Measurements from ENCODE around the gene PTPRN2. TPM values are rescaled to one million over a fixed set of nuclear protein-coding genes. Genes with fewer than 3 reads are reported as not detected.

PTPRN2 gene
- total RNA-seq, 1 donor, result 0.09 TPM

GRCh38 chr7:157881048-157881771 lies 706.4 kb downstream of the PTPRN2 start:
- no peak overlapping the region for H3K4me3 ChIP-seq (ENCODE audit: low read depth, low read length)
- TF ChIP-seq CTCF (IDR thresholded peaks at IDR 0.05; ENCODE audit: insufficient read depth, low read length), result no peak
- DNase-seq (ENCODE audit: low read depth), result no peak

- no peak for DNase-seq (ENCODE audit: low read depth)
- H3K4me3 ChIP-seq (ENCODE audit: low read depth, low read length), result no peak overlapping the region
- no peak for TF ChIP-seq CTCF (IDR thresholded peaks at IDR 0.05; ENCODE audit: insufficient read depth, low read length)
Measured at GRCh38 chr7:157879391-157879790, 708.2 kb downstream of the PTPRN2 start.

- H3K4me3 ChIP-seq (ENCODE audit: low read depth, low read length), result no peak overlapping the region
- DNase-seq (ENCODE audit: low read depth), result no peak
- TF ChIP-seq CTCF (IDR thresholded peaks at IDR 0.05; ENCODE audit: insufficient read depth, low read length), result no peak
Measured at GRCh38 chr7:157877298-157878090, 710.1 kb downstream of the PTPRN2 start.

GRCh38 chr7:157876469-157877285 lies 710.9 kb downstream of the PTPRN2 start:
- no peak overlapping the region for H3K4me3 ChIP-seq (ENCODE audit: low read depth, low read length)
- no peak for DNase-seq (ENCODE audit: low read depth)
- no peak for TF ChIP-seq CTCF (IDR thresholded peaks at IDR 0.05; ENCODE audit: insufficient read depth, low read length)

GRCh38 chr7:157875230-157876179 lies 712.1 kb downstream of the PTPRN2 start:
- no peak for DNase-seq (ENCODE audit: low read depth)
- TF ChIP-seq CTCF (IDR thresholded peaks at IDR 0.05; ENCODE audit: insufficient read depth, low read length), result no peak
- no peak overlapping the region for H3K4me3 ChIP-seq (ENCODE audit: low read depth, low read length)

GRCh38 chr7:157874870-157875229 lies 712.8 kb downstream of the PTPRN2 start:
- no peak for DNase-seq (ENCODE audit: low read depth)
- H3K4me3 ChIP-seq (ENCODE audit: low read depth, low read length), result no peak overlapping the region
- TF ChIP-seq CTCF (IDR thresholded peaks at IDR 0.05; ENCODE audit: insufficient read depth, low read length), result no peak

Measured in fibroblast of the aortic adventitia (primary cell).